Fibroblast of the aortic adventitia (primary cell): ENCODE measurements around the gene CDC20B. TPM values are rescaled to one million over a fixed set of nuclear protein-coding genes. Genes with fewer than 3 reads are reported as not detected.
A peak's percentile ranks its signal among the peaks of the same experiment; 100 is the strongest.

Source experiments
- DNase-seq: peaks from one replicate; pipeline ENCODE4 v3.0.0-alpha.2; 2010; ENCODE audit warnings: low read depth
- H3K4me3 ChIP-seq: 2 replicates; pipeline ENCODE4 v1.5.1; 2011; ENCODE audit warnings: low read depth, mild to moderate bottlenecking, control low read depth, low read length, moderate library complexity
- CTCF ChIP-seq: IDR thresholded peaks from 2 replicates; pipeline ENCODE4 v1.5.1; 2011; ENCODE audit warnings: mild to moderate bottlenecking, low read length, control low read depth, inconsistent platforms; ENCODE audit not compliant: insufficient read depth
- total RNA-seq: library from RNA; depleted of rRNA; stranded (reverse); fragments of >200 nt; gene quantifications from 2 replicates; pipeline ENCODE4 v1.2.3, GENCODE V29; 2012; ENCODE audit warnings: low replicate concordance

The CDC20B gene
- not detected in 2 replicates for total RNA-seq

GRCh38 chr5:55172937-55173686 lies at the start of gene CDC20B:
Gene CDC20B, minus strand, starts transcription at chr5:55173177. Its CDS starts 177 bp downstream, at chr5:55173000.
- DNase-seq: peak; percentile 50
- peak within 1 kb of the TSS; percentile 69 for H3K4me3 ChIP-seq
- no peak for TF ChIP-seq CTCF

GRCh38 chr5:55222092-55222984 lies 49.4 kb upstream of the CDC20B start:
- no peak for TF ChIP-seq CTCF
- DNase-seq: no peak
- no peak overlapping the region for H3K4me3 ChIP-seq

- TF ChIP-seq CTCF: no peak
- no peak for DNase-seq
- peak overlapping the region; percentile 33 for H3K4me3 ChIP-seq
These were observed 47.6 kb upstream of the CDC20B start for GRCh38 chr5:55220433-55221185.

GRCh38 chr5:55219770-55220169 lies 46.8 kb upstream of the CDC20B start:
- H3K4me3 ChIP-seq: no peak overlapping the region
- DNase-seq: no peak
- no peak for TF ChIP-seq CTCF

- no peak for TF ChIP-seq CTCF
- H3K4me3 ChIP-seq: no peak overlapping the region
- no peak for DNase-seq
These were observed 46.0 kb upstream of the CDC20B start for GRCh38 chr5:55218967-55219366.

GRCh38 chr5:55211184-55211874 lies 38.4 kb upstream of the CDC20B start:
- DNase-seq: no peak
- no peak for TF ChIP-seq CTCF
- no peak overlapping the region for H3K4me3 ChIP-seq
